ENCODE data around the gene SORD.
A peak's percentile ranks its signal among the peaks of the same experiment; 100 is the strongest.
"Not testable (repeated sequence)": the region's sequence is repeated elsewhere in the genome, so short reads cannot be mapped to it uniquely, and the experiment has no call there.

Gene SORD

DNA sequence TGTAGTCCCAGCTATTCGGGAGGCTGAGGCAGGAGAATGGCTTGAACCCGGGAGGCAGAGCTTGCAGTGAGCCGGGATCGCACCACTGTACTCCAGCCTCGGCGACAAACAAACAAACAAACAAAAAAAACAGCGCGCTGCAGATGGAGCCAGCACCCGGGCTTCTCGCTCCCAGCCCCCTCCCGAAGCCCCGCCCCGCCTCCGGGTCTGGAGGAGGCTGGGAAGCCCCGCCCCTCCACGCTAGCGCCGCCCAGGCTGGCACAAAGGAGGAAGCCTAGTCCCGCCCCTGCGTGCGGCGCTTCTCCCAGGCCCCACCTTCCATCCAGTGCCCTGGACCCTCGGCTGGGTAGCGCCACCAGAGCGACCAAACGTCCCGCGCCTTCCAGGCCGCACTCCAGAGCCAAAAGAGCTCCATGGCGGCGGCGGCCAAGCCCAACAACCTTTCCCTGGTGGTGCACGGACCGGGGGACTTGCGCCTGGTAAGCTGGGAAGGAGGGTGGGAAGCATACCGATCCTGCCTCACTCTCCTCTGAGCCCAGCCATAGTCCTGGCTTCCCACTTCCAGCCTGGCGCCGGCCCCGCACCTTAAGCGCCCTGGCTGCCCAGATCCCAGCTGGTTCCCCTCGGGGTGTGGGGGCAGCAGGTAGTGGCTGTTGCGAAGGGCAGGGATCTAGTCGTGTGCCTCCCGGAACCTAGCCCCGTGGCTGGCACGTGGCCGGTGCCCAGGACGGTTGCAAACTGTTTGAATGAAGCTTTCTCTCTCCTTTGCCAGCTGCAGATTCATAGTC is at the start of gene SORD:
TSS of gene SORD (plus strand) at position 325 of the 788 bp plus-strand sequence. CDS start at position 414, 89 bp downstream.
- H3K9me3 ChIP-seq (ENCODE audit: control insufficient read depth in 2 of 2, low read length in 2 of 2) = no peaks in the 10 kb centered on the region
- H3K36me3 ChIP-seq (ENCODE audit: control insufficient read depth in 2 of 2, insufficient read depth in 2 of 2, low read length in 2 of 2) = no peaks in the 10 kb centered on the region
- H3K27ac ChIP-seq (ENCODE audit: low read length) = peak within 1 kb of the TSS; percentile 41
- peaks cover 16% of the 10 kb centered on the region for H3K4me1 ChIP-seq (ENCODE audit: control insufficient read depth, insufficient read depth, low read length)
- H3K27me3 ChIP-seq (ENCODE audit: control insufficient read depth in 1 of 2, insufficient read depth in 2 of 2, low read length in 2 of 2) = no peaks in the 10 kb centered on the region
- H3K9ac ChIP-seq (ENCODE audit: low read length in 2 of 2) = peak within 1 kb of the TSS; percentile 71 to 78
- peak within 1 kb of the TSS; percentile 84 to 89 for H3K4me3 ChIP-seq (ENCODE audit: low read length in 2 of 2)

DNA sequence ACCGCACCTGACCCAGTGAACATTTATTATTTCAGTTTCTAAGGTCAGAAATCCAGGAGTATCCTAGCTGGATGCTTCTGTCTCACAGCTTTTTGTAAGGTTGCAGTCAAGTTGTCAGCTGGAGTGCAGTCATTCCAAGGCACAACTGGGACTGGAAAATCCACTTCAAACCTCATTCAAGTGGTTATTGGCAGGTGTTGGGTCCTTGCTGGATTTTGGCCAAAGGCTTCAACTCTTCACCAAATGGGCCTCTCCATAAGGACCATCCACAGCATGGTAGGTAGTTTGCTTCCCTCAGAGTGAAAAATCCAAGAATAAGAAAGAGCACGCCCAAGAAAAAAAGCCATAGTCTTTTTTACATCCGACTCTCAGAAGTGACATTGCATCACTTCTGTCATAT is 46.8 kb upstream of the SORD start:
- not testable (repeated sequence) for H3K27ac ChIP-seq (ENCODE audit: low read length); H3K9ac ChIP-seq (ENCODE audit: low read length in 2 of 2); H3K4me1 ChIP-seq (ENCODE audit: control insufficient read depth, insufficient read depth, low read length); H3K4me3 ChIP-seq (ENCODE audit: low read length in 2 of 2); H3K27me3 ChIP-seq (ENCODE audit: control insufficient read depth in 1 of 2, insufficient read depth in 2 of 2, low read length in 2 of 2); H3K36me3 ChIP-seq (ENCODE audit: control insufficient read depth in 2 of 2, insufficient read depth in 2 of 2, low read length in 2 of 2); H3K9me3 ChIP-seq (ENCODE audit: control insufficient read depth in 2 of 2, low read length in 2 of 2)

DNA sequence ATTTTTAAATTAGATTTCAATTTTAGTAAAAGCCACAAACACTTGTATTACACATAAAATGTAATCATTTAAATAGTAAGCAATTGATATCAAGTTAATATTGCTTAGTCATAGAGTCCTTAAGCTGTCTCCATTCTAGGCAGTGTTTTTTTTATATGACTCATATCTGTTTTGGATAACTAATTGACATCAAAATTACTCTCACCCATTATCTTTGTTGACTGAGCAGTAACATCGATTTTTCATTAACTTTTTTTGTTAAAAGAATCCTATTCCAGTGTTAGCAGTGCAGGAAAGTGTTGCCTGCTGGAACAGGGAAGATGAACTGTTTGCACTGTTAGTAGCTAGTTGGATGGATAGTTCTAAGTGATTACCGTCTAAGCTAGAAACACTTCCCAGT is 45.2 kb upstream of the SORD start:
- H3K27ac ChIP-seq (ENCODE audit: low read length); H3K4me3 ChIP-seq (ENCODE audit: low read length in 2 of 2); H3K9ac ChIP-seq (ENCODE audit: low read length in 2 of 2); H3K36me3 ChIP-seq (ENCODE audit: control insufficient read depth in 2 of 2, insufficient read depth in 2 of 2, low read length in 2 of 2); H3K9me3 ChIP-seq (ENCODE audit: control insufficient read depth in 2 of 2, low read length in 2 of 2); H3K27me3 ChIP-seq (ENCODE audit: control insufficient read depth in 1 of 2, insufficient read depth in 2 of 2, low read length in 2 of 2); H3K4me1 ChIP-seq (ENCODE audit: control insufficient read depth, insufficient read depth, low read length): not testable (repeated sequence)

DNA sequence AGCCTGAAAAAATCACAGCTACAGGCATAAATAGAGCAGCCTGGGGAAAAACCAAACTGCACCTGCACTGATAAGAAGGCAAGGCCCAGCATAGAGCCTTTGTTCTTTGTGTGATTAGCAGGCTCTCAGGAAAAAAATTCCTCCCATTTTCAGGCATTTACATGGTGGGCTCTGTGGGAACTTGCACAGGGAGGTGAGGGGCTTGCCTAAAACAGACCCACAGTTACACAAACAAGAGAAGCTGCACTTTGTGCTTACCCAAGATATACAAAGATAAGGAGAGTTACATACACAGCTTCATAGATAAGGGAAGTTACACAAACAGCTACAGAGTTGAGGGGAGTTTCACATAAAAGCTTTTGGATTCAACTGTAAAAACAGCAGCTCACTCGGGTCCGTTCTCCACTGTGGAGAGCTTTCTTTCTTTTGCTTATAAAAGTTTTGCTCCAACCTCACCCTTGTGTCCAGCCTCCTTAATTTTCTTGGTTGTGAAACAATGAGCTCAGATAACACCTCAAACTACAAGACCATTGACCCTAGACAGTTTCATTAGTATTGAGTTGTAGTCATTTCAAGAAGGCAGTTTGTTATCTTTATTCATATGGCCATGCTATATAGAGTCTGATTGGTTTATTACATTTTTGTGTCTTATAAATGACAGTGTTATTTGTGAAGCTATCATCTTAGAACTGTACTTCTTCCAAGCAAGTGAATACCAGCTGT is 43.2 kb upstream of the SORD start:
- H3K27me3 ChIP-seq (ENCODE audit: control insufficient read depth in 1 of 2, insufficient read depth in 2 of 2, low read length in 2 of 2); H3K27ac ChIP-seq (ENCODE audit: low read length); H3K4me1 ChIP-seq (ENCODE audit: control insufficient read depth, insufficient read depth, low read length); H3K9me3 ChIP-seq (ENCODE audit: control insufficient read depth in 2 of 2, low read length in 2 of 2); H3K9ac ChIP-seq (ENCODE audit: low read length in 2 of 2); H3K4me3 ChIP-seq (ENCODE audit: low read length in 2 of 2); H3K36me3 ChIP-seq (ENCODE audit: control insufficient read depth in 2 of 2, insufficient read depth in 2 of 2, low read length in 2 of 2): not testable (repeated sequence)

DNA sequence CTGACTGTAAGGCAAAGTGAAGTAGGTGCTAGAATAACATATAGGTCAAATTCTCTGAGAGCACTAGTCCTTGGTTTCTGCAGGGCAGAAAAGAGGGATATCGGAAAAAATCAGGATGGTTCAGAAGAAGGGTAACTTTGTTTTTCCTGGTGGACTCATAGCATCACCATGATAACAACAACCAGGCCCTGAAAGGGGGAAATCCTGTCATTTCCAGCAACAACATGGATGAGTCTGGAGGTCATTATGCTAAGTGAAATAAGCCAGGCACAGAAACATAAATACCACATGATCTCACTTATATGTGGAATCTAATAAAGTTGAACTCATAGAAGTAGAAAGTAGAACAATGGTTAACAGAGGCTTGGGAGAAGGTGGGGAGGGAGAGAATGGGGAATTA is 38.9 kb upstream of the SORD start:
- not testable (repeated sequence) for H3K36me3 ChIP-seq (ENCODE audit: control insufficient read depth in 2 of 2, insufficient read depth in 2 of 2, low read length in 2 of 2); H3K9ac ChIP-seq (ENCODE audit: low read length in 2 of 2); H3K9me3 ChIP-seq (ENCODE audit: control insufficient read depth in 2 of 2, low read length in 2 of 2); H3K27ac ChIP-seq (ENCODE audit: low read length); H3K4me3 ChIP-seq (ENCODE audit: low read length in 2 of 2); H3K27me3 ChIP-seq (ENCODE audit: control insufficient read depth in 1 of 2, insufficient read depth in 2 of 2, low read length in 2 of 2); H3K4me1 ChIP-seq (ENCODE audit: control insufficient read depth, insufficient read depth, low read length)

DNA sequence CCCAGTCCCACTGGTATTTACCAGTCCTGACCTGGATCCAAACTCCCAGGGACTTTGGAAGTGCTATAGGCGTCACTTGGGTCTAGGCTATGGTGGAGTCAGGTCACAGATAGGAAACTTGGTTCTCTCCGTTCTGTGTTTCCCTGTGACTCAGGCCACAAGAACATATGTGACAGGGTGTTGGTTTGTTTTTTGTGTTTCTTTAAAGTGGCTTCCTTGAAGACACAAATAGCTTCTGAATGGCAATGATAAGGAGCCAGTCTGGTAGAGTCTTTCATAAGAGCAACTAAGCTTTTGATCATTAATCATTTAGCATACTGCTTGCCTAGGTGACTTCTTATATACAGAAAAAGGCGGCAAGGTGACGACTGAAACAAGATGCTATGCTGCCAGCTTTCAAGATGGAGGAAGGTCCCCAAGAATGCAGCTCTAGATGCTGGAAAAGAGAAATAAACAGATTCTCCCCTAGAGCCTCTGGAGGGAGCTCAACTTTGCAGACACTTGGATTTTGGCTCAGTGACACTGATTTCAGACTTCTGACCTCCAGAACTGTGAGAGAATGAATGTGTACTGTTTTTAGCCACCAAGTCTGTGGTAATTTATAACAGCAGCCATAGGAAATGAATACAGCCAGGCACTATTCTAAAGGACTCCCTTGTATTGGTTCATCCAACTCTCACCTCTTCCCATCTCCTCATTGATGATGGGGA is 36.5 kb upstream of the SORD start:
- H3K27me3 ChIP-seq (ENCODE audit: control insufficient read depth in 1 of 2, insufficient read depth in 2 of 2, low read length in 2 of 2); H3K27ac ChIP-seq (ENCODE audit: low read length); H3K9me3 ChIP-seq (ENCODE audit: control insufficient read depth in 2 of 2, low read length in 2 of 2); H3K4me3 ChIP-seq (ENCODE audit: low read length in 2 of 2); H3K9ac ChIP-seq (ENCODE audit: low read length in 2 of 2); H3K36me3 ChIP-seq (ENCODE audit: control insufficient read depth in 2 of 2, insufficient read depth in 2 of 2, low read length in 2 of 2); H3K4me1 ChIP-seq (ENCODE audit: control insufficient read depth, insufficient read depth, low read length): not testable (repeated sequence)

DNA sequence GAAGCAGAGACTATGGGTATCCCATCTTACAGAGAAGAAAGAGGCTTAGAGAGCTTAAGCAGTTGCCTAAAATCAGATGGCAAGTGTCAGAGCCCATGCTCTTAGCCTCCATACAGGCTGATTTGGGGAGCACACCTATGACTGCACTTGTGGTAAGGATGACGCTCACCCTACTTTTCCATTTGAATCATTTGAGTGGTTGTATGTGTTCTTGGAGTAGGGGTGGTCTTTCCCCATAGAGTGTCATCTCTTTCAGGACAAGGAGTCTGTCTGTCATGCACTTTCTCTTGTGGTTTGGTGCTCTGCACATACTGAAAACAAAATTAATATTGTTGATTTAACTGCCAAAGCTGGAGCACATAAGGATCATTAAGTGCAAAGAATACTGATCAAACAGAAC is 35.3 kb upstream of the SORD start:
- not testable (repeated sequence) for H3K27me3 ChIP-seq (ENCODE audit: control insufficient read depth in 1 of 2, insufficient read depth in 2 of 2, low read length in 2 of 2); H3K4me3 ChIP-seq (ENCODE audit: low read length in 2 of 2); H3K9me3 ChIP-seq (ENCODE audit: control insufficient read depth in 2 of 2, low read length in 2 of 2); H3K36me3 ChIP-seq (ENCODE audit: control insufficient read depth in 2 of 2, insufficient read depth in 2 of 2, low read length in 2 of 2); H3K27ac ChIP-seq (ENCODE audit: low read length); H3K9ac ChIP-seq (ENCODE audit: low read length in 2 of 2); H3K4me1 ChIP-seq (ENCODE audit: control insufficient read depth, insufficient read depth, low read length)

DNA sequence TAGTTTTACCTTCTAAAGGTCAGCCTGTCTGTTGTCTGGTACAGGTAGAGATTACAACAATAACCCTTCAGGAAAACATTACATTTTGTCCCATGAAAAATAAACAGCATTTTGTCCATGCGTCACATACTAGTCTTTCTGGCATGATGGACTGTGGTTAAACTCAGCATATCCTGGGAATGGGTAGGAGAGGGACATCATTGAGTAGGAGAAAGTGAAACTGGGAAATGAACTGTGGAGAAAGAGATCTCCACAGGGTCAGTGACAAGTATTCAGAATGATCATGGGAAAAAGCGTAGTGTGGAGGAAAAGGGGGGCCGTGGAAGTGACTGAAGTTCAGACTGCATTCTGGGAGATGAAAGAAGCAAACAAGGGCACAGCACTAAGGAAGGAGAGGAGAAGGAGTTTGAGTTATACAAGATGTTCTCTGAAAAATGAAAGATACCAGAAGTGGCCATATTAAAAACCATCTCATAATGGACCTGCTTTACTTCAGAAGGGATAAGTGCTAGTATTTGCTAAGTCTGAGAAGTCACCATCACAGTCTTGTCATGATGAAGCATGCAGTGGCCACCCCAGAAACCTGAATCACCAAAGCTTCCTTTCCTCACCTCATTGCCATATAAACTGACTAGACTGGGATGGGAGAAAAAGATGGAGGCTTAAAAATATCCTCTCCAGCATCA is 34.7 kb upstream of the SORD start:
- not testable (repeated sequence) for H3K4me3 ChIP-seq (ENCODE audit: low read length in 2 of 2); H3K9ac ChIP-seq (ENCODE audit: low read length in 2 of 2); H3K36me3 ChIP-seq (ENCODE audit: control insufficient read depth in 2 of 2, insufficient read depth in 2 of 2, low read length in 2 of 2); H3K4me1 ChIP-seq (ENCODE audit: control insufficient read depth, insufficient read depth, low read length); H3K9me3 ChIP-seq (ENCODE audit: control insufficient read depth in 2 of 2, low read length in 2 of 2); H3K27ac ChIP-seq (ENCODE audit: low read length); H3K27me3 ChIP-seq (ENCODE audit: control insufficient read depth in 1 of 2, insufficient read depth in 2 of 2, low read length in 2 of 2)

DNA sequence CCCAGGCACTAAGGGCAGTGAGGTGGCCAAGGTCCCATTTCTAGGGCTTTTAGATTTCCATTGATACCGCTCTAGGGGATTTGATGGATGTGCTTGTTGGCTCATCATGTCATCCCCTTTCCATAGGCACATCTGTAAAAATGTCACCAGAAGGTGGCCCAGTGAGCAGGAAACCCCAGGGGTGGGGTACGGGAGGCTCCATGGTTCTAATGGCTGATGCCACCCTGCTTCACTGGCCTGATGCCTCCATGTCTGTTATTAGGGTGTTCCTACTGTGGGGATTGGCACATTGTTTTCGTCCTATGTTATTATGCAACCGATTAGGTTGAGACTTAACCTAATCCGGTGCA is 34.1 kb upstream of the SORD start:
- not testable (repeated sequence) for H3K4me1 ChIP-seq (ENCODE audit: control insufficient read depth, insufficient read depth, low read length); H3K27ac ChIP-seq (ENCODE audit: low read length); H3K36me3 ChIP-seq (ENCODE audit: control insufficient read depth in 2 of 2, insufficient read depth in 2 of 2, low read length in 2 of 2); H3K27me3 ChIP-seq (ENCODE audit: control insufficient read depth in 1 of 2, insufficient read depth in 2 of 2, low read length in 2 of 2); H3K4me3 ChIP-seq (ENCODE audit: low read length in 2 of 2); H3K9me3 ChIP-seq (ENCODE audit: control insufficient read depth in 2 of 2, low read length in 2 of 2); H3K9ac ChIP-seq (ENCODE audit: low read length in 2 of 2)

DNA sequence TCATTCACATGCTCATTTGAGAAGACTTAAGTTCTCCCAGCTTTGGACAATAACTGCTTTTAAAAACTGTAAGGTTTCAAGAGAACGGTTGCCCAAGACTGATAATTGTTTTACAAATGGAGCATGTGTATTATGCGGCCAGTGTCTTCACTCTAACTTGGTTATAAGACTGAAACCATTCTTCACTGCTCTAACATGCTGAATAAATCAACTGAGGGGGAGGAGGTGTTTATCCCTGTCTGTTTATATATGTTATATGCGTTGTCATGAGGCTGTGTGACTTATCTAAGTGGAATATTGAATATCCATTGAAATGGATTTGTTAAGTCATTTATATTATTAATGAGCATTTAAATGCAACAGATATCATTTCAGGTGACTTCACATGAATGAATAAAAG is 25.4 kb upstream of the SORD start:
- H3K36me3 ChIP-seq (ENCODE audit: control insufficient read depth in 2 of 2, insufficient read depth in 2 of 2, low read length in 2 of 2); H3K9ac ChIP-seq (ENCODE audit: low read length in 2 of 2); H3K9me3 ChIP-seq (ENCODE audit: control insufficient read depth in 2 of 2, low read length in 2 of 2); H3K27me3 ChIP-seq (ENCODE audit: control insufficient read depth in 1 of 2, insufficient read depth in 2 of 2, low read length in 2 of 2); H3K4me3 ChIP-seq (ENCODE audit: low read length in 2 of 2); H3K27ac ChIP-seq (ENCODE audit: low read length); H3K4me1 ChIP-seq (ENCODE audit: control insufficient read depth, insufficient read depth, low read length): not testable (repeated sequence)

Data from stomach smooth muscle (tissue), 2 donors.